MCF 10A (cell line): Measurements from ENCODE around the gene OPCML. TPM values are rescaled to one million over a fixed set of nuclear protein-coding genes. Genes with fewer than 3 reads are reported as not detected.

Source experiments
- BruUV-seq: library from RNA; stranded (reverse); fragments of 400-500 nt; replicated peaks from 2 replicates; lab custom pipeline; 2021; lab: Mats Ljungman, UMichigan
- CTCF ChIA-PET: fragments of 300-600 bp; sonication (Branson Sonifier 250); formaldehyde crosslinking; extraction: SDS; loops from one replicate; lab custom pipeline; 2021; ENCODE audit warnings: antibody characterized with exemption, inconsistent platforms; lab: Yijun Ruan, JAX
- POLR2A ChIA-PET: fragments of 300-600, 350-650 bp; sonication (Branson Sonifier 250); formaldehyde crosslinking; extraction: SDS; loops from one replicate; lab custom pipeline; 2020; ENCODE audit warnings: antibody characterized with exemption, inconsistent platforms; lab: Yijun Ruan, JAX
- DNase-seq: peaks from one replicate; pipeline ENCODE4 v3.0.0-alpha.2; 2018; ENCODE audit not compliant: unreplicated experiment
- H3K27ac Mint-ChIP-seq: one replicate; pipeline ENCODE4 v1.8.0; 2022; ENCODE audit warnings: mild to moderate bottlenecking, low read depth, mixed read lengths; ENCODE audit not compliant: unreplicated experiment
- H3K27me3 Mint-ChIP-seq: one replicate; pipeline ENCODE4 v1.8.0; 2022; ENCODE audit warnings: mixed read lengths; ENCODE audit not compliant: insufficient read depth, unreplicated experiment
- H3K36me3 Mint-ChIP-seq: one replicate; pipeline ENCODE4 v1.8.0; 2022; ENCODE audit warnings: mild to moderate bottlenecking, moderate library complexity, mixed read lengths; ENCODE audit not compliant: insufficient read depth, unreplicated experiment
- H3K4me1 Mint-ChIP-seq: one replicate; pipeline ENCODE4 v1.8.0; 2022; ENCODE audit warnings: mixed read lengths; ENCODE audit not compliant: insufficient read depth, unreplicated experiment
- H3K4me3 Mint-ChIP-seq: one replicate; pipeline ENCODE4 v1.8.0; 2022; ENCODE audit warnings: mild to moderate bottlenecking, moderate library complexity, mixed read lengths; ENCODE audit not compliant: unreplicated experiment
- H3K9me3 Mint-ChIP-seq: one replicate; pipeline ENCODE4 v1.8.0; 2022; ENCODE audit warnings: mixed read lengths; ENCODE audit not compliant: unreplicated experiment
- intact Hi-C: fragments of 100-400 bp; cut with micrococcal nuclease; formaldehyde crosslinking; loops from 2 replicates; pipeline ENCODE4 v1.14.1; 2022
- total RNA-seq: library from RNA; stranded (reverse); gene quantifications from 2 replicates; pipeline ENCODE4 v1.2.3, GENCODE V29; 2022
- TF ChIP-seq, protein P1 (sequence below): fragments of 200-600 bp; IDR thresholded peaks from one replicate; pipeline ENCODE4 v1.8.0; 2022; ENCODE audit warnings: antibody characterized with exemption, mild to moderate bottlenecking; ENCODE audit not compliant: unreplicated experiment

The OPCML gene
- total RNA-seq, 1 experiment from 2014 or later: not detected

- Mint-ChIP-seq H3K9me3 (peaks cover 8% of the 10 kb centered on the region), H3K27me3 (no peaks in the 10 kb centered on the region), H3K36me3 (no peaks in the 10 kb centered on the region), H3K27ac (no peak overlapping the region), H3K4me3 (no peak overlapping the region), H3K4me1 (no peaks in the 10 kb centered on the region)
- TF ChIP-seq, protein P1, sequence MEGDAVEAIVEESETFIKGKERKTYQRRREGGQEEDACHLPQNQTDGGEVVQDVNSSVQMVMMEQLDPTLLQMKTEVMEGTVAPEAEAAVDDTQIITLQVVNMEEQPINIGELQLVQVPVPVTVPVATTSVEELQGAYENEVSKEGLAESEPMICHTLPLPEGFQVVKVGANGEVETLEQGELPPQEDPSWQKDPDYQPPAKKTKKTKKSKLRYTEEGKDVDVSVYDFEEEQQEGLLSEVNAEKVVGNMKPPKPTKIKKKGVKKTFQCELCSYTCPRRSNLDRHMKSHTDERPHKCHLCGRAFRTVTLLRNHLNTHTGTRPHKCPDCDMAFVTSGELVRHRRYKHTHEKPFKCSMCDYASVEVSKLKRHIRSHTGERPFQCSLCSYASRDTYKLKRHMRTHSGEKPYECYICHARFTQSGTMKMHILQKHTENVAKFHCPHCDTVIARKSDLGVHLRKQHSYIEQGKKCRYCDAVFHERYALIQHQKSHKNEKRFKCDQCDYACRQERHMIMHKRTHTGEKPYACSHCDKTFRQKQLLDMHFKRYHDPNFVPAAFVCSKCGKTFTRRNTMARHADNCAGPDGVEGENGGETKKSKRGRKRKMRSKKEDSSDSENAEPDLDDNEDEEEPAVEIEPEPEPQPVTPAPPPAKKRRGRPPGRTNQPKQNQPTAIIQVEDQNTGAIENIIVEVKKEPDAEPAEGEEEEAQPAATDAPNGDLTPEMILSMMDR: no peak
- no peak for DNase-seq
- intact Hi-C loops: no loop called here
- ChIA-PET CTCF (interaction anchor here (0.7 to 3.2 kb wide), 2 partner anchors 544 to 759 kb away, joined by 3 to 21 read pairs; no protein-coding TSS in a partner anchor), POLR2A (interaction anchor here (1.0 kb wide), 1 partner anchor 760 kb away, joined by 3 read pairs; no protein-coding TSS in a partner anchor)
- BruUV-seq: no TSS peak
Observed at GRCh38 chr11:133075351-133075750, 456.9 kb downstream of the OPCML start.

DNA sequence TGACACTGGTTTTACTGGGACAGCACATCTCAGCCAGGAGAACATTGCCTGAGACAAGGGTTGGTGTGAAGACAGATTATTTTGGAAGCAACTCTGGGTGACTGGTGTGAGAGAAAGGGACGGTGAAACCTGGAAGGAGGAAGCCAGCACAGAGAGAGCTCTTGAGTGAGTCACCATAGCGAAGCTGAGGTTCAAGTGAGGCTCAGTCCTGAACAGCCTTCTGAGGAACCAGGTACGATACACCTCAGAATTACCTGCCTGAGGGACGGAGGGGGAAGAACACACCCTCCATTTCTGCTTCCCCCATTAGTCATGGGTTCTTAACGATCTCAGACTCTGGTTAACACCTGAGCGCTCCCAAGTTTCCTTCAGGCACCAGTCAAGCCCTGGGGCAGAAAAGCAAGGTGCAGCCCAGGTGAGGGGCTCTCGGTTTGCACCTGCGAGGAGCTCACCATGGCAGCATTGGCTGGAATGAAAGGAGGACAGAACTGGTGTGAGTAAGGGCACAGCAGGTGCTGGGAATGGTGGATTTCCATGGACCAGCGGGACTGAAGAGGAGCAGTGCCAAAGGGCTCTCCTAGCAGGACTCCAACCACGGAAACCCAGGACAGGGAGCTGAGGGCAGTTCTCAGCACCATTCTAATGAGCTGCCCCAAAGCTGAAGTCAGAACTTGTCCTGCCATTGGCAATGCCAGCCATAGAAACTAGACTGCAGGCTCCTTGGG lies 459.3 kb downstream of the OPCML start:
- POLR2A ChIA-PET: no interaction called here
- DNase-seq: no peak
- intact Hi-C loops: no loop called here

GRCh38 chr11:133072378-133072777 lies 459.9 kb downstream of the OPCML start:
- Mint-ChIP-seq H3K36me3 (no peaks in the 10 kb centered on the region), H3K27me3 (no peaks in the 10 kb centered on the region), H3K4me3 (no peak overlapping the region), H3K27ac (no peak overlapping the region), H3K4me1 (no peaks in the 10 kb centered on the region), H3K9me3 (peaks cover 16% of the 10 kb centered on the region)
- CTCF ChIA-PET: interaction anchor here (3.2 kb wide), 1 partner anchor 762 kb away, joined by 21 read pairs; no protein-coding TSS in a partner anchor
- TF ChIP-seq, protein P1: no peak
- BruUV-seq: no TSS peak
- no peak for DNase-seq
- POLR2A ChIA-PET: no interaction called here
- intact Hi-C loops: no loop called here

More for the DNA sequence above, 459.3 kb downstream of the OPCML start:
- peaks cover 16% of the 10 kb centered on the region for H3K9me3 Mint-ChIP-seq
- TF ChIP-seq, protein P1: no peak
- H3K27me3 Mint-ChIP-seq: no peaks in the 10 kb centered on the region
- H3K36me3 Mint-ChIP-seq: no peaks in the 10 kb centered on the region
- H3K4me3 Mint-ChIP-seq: no peak overlapping the region
- H3K4me1 Mint-ChIP-seq: no peaks in the 10 kb centered on the region
- no peak overlapping the region for H3K27ac Mint-ChIP-seq
- CTCF ChIA-PET: interaction anchor here (0.5 to 3.2 kb wide), 4 partner anchors 62 to 762 kb away, joined by 3 to 21 read pairs (median 4); no protein-coding TSS in a partner anchor
- BruUV-seq: no TSS peak

DNA sequence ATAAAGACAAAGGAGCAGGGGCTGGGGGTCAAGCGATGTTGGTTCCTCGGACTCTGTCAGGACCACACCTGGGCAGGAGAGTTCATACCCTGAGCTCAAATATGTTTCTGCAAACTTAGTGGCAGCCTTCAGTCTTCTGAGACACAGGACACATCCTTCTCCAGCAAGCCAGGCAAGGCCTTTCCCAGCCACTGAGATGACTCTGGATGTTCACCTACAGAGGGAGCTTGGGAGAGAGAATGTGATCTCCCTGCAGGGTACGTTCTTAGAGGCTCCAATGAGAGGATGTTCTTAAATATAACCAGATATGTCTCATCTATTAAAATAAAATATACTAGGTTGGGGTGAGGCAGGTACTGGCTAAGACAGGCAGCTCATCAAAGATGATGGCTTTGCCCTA lies 461.5 kb downstream of the OPCML start:
- ChIA-PET CTCF (interaction anchor here (1.1 to 2.0 kb wide), 2 partner anchors 8 to 764 kb away, joined by 3 to 8 read pairs; no protein-coding TSS in a partner anchor), POLR2A (no interaction called here)
- Mint-ChIP-seq H3K4me3 (no peak overlapping the region), H3K27me3 (no peaks in the 10 kb centered on the region), H3K36me3 (peaks cover 10% of the 10 kb centered on the region), H3K4me1 (no peaks in the 10 kb centered on the region), H3K27ac (no peak overlapping the region), H3K9me3 (peaks cover 19% of the 10 kb centered on the region)
- DNase-seq: no peak
- intact Hi-C loops: no loop called here
- no TSS peak for BruUV-seq
- TF ChIP-seq, protein P1: no peak
